ENCODE results near the gene SPOCK3.

GRCh38 chr4:166965562-166965961, 268.7 kb downstream of the SPOCK3 start:
- TF ChIP-seq CTCF (conservative IDR thresholded peaks at IDR 0.05; ENCODE audit: low read depth, low read length): no peak
- no peak for TF ChIP-seq EZH2 (IDR thresholded peaks at IDR 0.05; ENCODE audit: low read length, unreplicated experiment)
- TF ChIP-seq EZH2phosphoT487 (IDR thresholded peaks at IDR 0.05; ENCODE audit: borderline replicate concordance, low read length): no peak

Measured in PC-3 (cell line).